ENCODE results near the gene ROBO1. TPM values are rescaled to one million over a fixed set of nuclear protein-coding genes. Genes with fewer than 3 reads are reported as not detected.

Gene ROBO1
- total and polyA plus RNA-seq, 2 donors (not counting 3 experiments of a cell fraction or from before 2014, with no cell fraction given) = 5.9 to 14.2 TPM

DNA sequence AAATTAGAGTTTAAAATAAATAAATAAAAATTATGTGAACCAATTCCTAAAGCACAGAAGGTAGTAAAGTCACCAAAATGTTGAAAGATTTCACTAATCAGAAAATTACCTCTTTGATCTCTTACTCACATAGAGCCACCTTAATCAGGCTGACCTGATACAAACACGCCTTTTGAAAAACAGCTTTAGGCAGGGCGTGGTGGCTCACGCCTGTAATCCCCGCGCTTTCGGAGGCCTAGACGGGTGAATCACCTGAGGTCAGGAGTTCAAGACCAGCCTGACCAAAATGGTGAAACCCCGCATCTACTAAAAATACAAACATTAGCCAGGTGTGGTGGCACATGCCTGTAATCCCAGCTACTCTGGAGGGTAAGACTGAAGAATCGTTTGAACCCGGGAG, 1197.3 kb downstream of the ROBO1 start:
- Histone ChIP-seq H3K27ac (ENCODE audit: insufficient read depth, low read depth, low read length) (no peak overlapping the region), H3K4me1 (ENCODE audit: control insufficient read depth, extremely low read depth, insufficient read depth, low read length) (no peaks in the 10 kb centered on the region), H3K27me3 (ENCODE audit: control insufficient read depth in 2 of 2, insufficient read depth in 2 of 2, low read length in 2 of 2) (no peaks in the 10 kb centered on the region), H3K36me3 (ENCODE audit: control insufficient read depth in 2 of 2, extremely low read depth in 1 of 2, insufficient read depth in 2 of 2, low read length in 2 of 2) (no peaks in the 10 kb centered on the region), H3K4me2 (ENCODE audit: insufficient read depth, low read length) (no peak overlapping the region), H3K9me1 (replicated peaks; ENCODE audit: control insufficient read depth, extremely low read depth, insufficient read depth, low read length) (no peaks in the 10 kb centered on the region), H2AFZ (ENCODE audit: low read depth, low read length) (no peak overlapping the region), H3K9me3 (replicated peaks; ENCODE audit: control insufficient read depth, insufficient read depth, low read length) (no peaks in the 10 kb centered on the region), H3K79me2 (ENCODE audit: control insufficient read depth, insufficient read depth, low read length) (no peaks in the 10 kb centered on the region), H3K4me3 (replicated peaks in 1 of 3; ENCODE audit: insufficient read depth in 1 of 3, low read depth in 1 of 3, low read length in 3 of 3) (no peak overlapping the region), H3K9ac (replicated peaks; ENCODE audit: extremely low read depth, insufficient read depth, low read length) (no peak overlapping the region), H4K20me1 (replicated peaks; ENCODE audit: control insufficient read depth, extremely low read depth, insufficient read depth, low read length) (no peaks in the 10 kb centered on the region)
- ChIA-PET CTCF (no interaction called here), POLR2A (no interaction called here)
- BruUV-seq (replicated peaks) = no TSS peak
- no peak for FAIRE-seq
- TF ChIP-seq POLR2AphosphoS5 (IDR thresholded peaks at IDR 0.05; ENCODE audit: insufficient read depth, low read depth, low read length) (no peak), JUN (IDR thresholded peaks at IDR 0.05; ENCODE audit: borderline replicate concordance, insufficient read depth, insufficient read length, low read depth) (no peak), EZH2 (IDR thresholded peaks at IDR 0.05; ENCODE audit: borderline replicate concordance, low read depth, low read length, severe bottlenecking) (no peak), FOS (IDR thresholded peaks at IDR 0.05; ENCODE audit: borderline replicate concordance, insufficient read depth, low read length) (no peak), MYC (IDR thresholded peaks at IDR 0.05; ENCODE audit: low read depth, low read length) (no peak), POLR2A (IDR thresholded peaks at IDR 0.05; ENCODE audit: low read depth, low read length) (no peak), GATA2 (IDR thresholded peaks at IDR 0.05; ENCODE audit: insufficient read depth, insufficient read length, low read depth, low read length) (no peak)
- TF ChIP-seq, protein P1, sequence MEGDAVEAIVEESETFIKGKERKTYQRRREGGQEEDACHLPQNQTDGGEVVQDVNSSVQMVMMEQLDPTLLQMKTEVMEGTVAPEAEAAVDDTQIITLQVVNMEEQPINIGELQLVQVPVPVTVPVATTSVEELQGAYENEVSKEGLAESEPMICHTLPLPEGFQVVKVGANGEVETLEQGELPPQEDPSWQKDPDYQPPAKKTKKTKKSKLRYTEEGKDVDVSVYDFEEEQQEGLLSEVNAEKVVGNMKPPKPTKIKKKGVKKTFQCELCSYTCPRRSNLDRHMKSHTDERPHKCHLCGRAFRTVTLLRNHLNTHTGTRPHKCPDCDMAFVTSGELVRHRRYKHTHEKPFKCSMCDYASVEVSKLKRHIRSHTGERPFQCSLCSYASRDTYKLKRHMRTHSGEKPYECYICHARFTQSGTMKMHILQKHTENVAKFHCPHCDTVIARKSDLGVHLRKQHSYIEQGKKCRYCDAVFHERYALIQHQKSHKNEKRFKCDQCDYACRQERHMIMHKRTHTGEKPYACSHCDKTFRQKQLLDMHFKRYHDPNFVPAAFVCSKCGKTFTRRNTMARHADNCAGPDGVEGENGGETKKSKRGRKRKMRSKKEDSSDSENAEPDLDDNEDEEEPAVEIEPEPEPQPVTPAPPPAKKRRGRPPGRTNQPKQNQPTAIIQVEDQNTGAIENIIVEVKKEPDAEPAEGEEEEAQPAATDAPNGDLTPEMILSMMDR (IDR thresholded peaks at IDR 0.05; ENCODE audit: extremely low read depth in 1 of 2, insufficient read depth in 1 of 2, low read depth in 1 of 2, low read length in 2 of 2) = no peak
- TF ChIP-seq, protein P2, sequence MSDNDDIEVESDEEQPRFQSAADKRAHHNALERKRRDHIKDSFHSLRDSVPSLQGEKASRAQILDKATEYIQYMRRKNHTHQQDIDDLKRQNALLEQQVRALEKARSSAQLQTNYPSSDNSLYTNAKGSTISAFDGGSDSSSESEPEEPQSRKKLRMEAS (IDR thresholded peaks at IDR 0.05; ENCODE audit: insufficient read depth, insufficient read length) = no peak
- dilution Hi-C loops (cut with MboI; ENCODE audit: extremely low pct_ligation_motif_present, low sequenced_read_pairs) = no loop called here
- no peak for DNase-seq (ENCODE audit: low read depth, low spot score)
- intact Hi-C loops (cut with micrococcal nuclease) = no loop called here

All from endothelial cell of umbilical vein (primary cell).